HCT116 (cell line): ENCODE data around the gene CFAP74. TPM values are rescaled to one million over a fixed set of nuclear protein-coding genes. Genes with fewer than 3 reads are reported as not detected.

Experiments
- ATAC-seq: fragments of 200-7000 bp; cut with Tn5 transposase; 2 replicates; pipeline ENCODE4 v1.9.1; 2020; ENCODE audit warnings: mild to moderate bottlenecking, moderate library complexity
- BruUV-seq: library from RNA; stranded (reverse); fragments of 400-500 nt; replicated peaks from 2 replicates; lab custom pipeline; 2021; lab: Mats Ljungman, UMichigan
- CTCF ChIA-PET: fragments of 300-600 bp; sonication (Branson Sonifier 250); formaldehyde crosslinking; loops from one replicate; lab custom pipeline; 2021; ENCODE audit warnings: antibody characterized with exemption; lab: Charles Lee
- POLR2A ChIA-PET: fragments of 300-600, 350-600 bp; sonication (Branson Sonifier 250); formaldehyde crosslinking; loops from one replicate; lab custom pipeline; 2021; ENCODE audit warnings: antibody characterized with exemption; lab: Charles Lee
- RAD21 ChIA-PET, 2 experiments: fragments of 300-600 bp; sonication (Branson Sonifier 250); formaldehyde crosslinking; loops; one replicate each; lab custom pipeline; 2023; ENCODE audit warnings: low total read pairs in 2 of 2; ENCODE audit not compliant: uncharacterized antibody in 2 of 2, unreplicated experiment in 2 of 2, low non-redundant PET in 1 of 2; lab: Charles Lee
- DNase-seq: peaks from one replicate; pipeline ENCODE4 v3.0.0-alpha.2; 2010; ENCODE audit warnings: low read depth, low spot score
- H2AFZ ChIP-seq: fragments of 200-600 bp; shearing (Covaris generic), sonication (generic); 2 replicates; pipeline ENCODE4 v1.6.1; 2017; ENCODE audit warnings: low read depth, mixed run types, mixed read lengths, antibody characterized with exemption, low read length; ENCODE audit not compliant: poor library complexity, severe bottlenecking
- H3K27ac ChIP-seq: 2 replicates; pipeline ENCODE4 v1.5.1; 2012; ENCODE audit warnings: low read depth, low read length
- H3K27me3 ChIP-seq: fragments of 200-600 bp; sonication (generic); 2 replicates; pipeline ENCODE4 v1.6.1; 2016; ENCODE audit warnings: mixed run types, low read length, mixed read lengths; ENCODE audit not compliant: insufficient read depth
- H3K36me3 ChIP-seq, 2 experiments: fragments of 200-500 bp in 1 of 2; fragments of 200-600 bp in 1 of 2; sonication (Bioruptor generic) in 1 of 2; sonication (generic) in 1 of 2; 2 replicates each; pipeline versions ENCODE4 v1.5.1 to v1.6.1; 2014 to 2016; ENCODE audit warnings: low read length in 2 of 2, inconsistent platforms in 1 of 2, mixed read lengths in 1 of 2, mixed run types in 1 of 2; ENCODE audit not compliant: insufficient read depth in 2 of 2, control insufficient read depth in 1 of 2
- H3K4me1 ChIP-seq, 2 experiments: fragments of 200-600 bp in 1 of 2; sonication (generic) in 1 of 2; 2 replicates each; pipeline versions ENCODE4 v1.5.1 to v1.6.1; 2012 to 2017; ENCODE audit warnings: low read length in 2 of 2, inconsistent platforms in 1 of 2, mild to moderate bottlenecking in 1 of 2, mixed read lengths in 1 of 2, mixed run types in 1 of 2, moderate library complexity in 1 of 2; ENCODE audit not compliant: insufficient read depth in 2 of 2, control insufficient read depth in 1 of 2
- H3K4me2 ChIP-seq: fragments of 200-600 bp; sonication (generic); 2 replicates; pipeline ENCODE4 v1.6.1; 2017; ENCODE audit warnings: mixed run types, low read length, mixed read lengths
- H3K4me3 ChIP-seq, 2 experiments: fragments of 200-600 bp in 1 of 2; sonication (generic) in 1 of 2; replicated peaks in 1 of 2; 2 replicates each; pipeline ENCODE4 v1.5.1; 2011 to 2016; ENCODE audit warnings: low read length in 2 of 2, control low read depth in 1 of 2, low read depth in 1 of 2, mild to moderate bottlenecking in 1 of 2, mixed read lengths in 1 of 2, mixed run types in 1 of 2
- H3K79me2 ChIP-seq: fragments of 200-600 bp; sonication (generic); 2 replicates; pipeline ENCODE4 v1.6.1; 2017; ENCODE audit warnings: mild to moderate bottlenecking, mixed run types, low read length, moderate library complexity, mixed read lengths; ENCODE audit not compliant: insufficient read depth
- H3K9ac ChIP-seq: fragments of 200-600 bp; sonication (generic); 2 replicates; pipeline ENCODE4 v1.6.1; 2016; ENCODE audit warnings: low read length, mixed read lengths
- H3K9me2 ChIP-seq: fragments of 200-600 bp; sonication (generic), shearing (Covaris generic); 2 replicates; pipeline ENCODE4 v1.6.1; 2017; ENCODE audit warnings: mixed run types, mild to moderate bottlenecking, moderate library complexity; ENCODE audit not compliant: insufficient read depth
- H3K9me3 ChIP-seq, 2 experiments: fragments of 200-500 bp in 1 of 2; fragments of 200-600 bp in 1 of 2; sonication (Bioruptor generic) in 1 of 2; sonication (generic) in 1 of 2; 2 replicates each; pipeline ENCODE4 v1.6.1; 2014 to 2017; ENCODE audit warnings: low read length in 2 of 2, mixed read lengths in 2 of 2, inconsistent platforms in 1 of 2, low read depth in 1 of 2, mild to moderate bottlenecking in 1 of 2, mixed run types in 1 of 2, moderate library complexity in 1 of 2; ENCODE audit not compliant: control insufficient read depth in 1 of 2, insufficient read depth in 1 of 2
- H4K20me1 ChIP-seq: fragments of 200-600 bp; sonication (generic), shearing (Covaris generic); 2 replicates; pipeline ENCODE4 v1.6.1; 2017; ENCODE audit warnings: mixed run types, mild to moderate bottlenecking, moderate library complexity; ENCODE audit not compliant: insufficient read depth
- ATF3 ChIP-seq: IDR thresholded peaks from 2 replicates; pipeline ENCODE4 v1.6.1; 2012
- CBX3 ChIP-seq: IDR thresholded peaks from 2 replicates; pipeline ENCODE4 v1.6.1; 2012; ENCODE audit warnings: low read depth
- CTCF ChIP-seq, 3 experiments: fragments of 200-600 bp in 1 of 3; sonication (generic) in 1 of 3; IDR thresholded peaks in 2 of 3; conservative IDR thresholded peaks in 1 of 3; 2 replicates each; pipeline ENCODE4 v1.5.1; 2012 to 2017; ENCODE audit warnings: low read depth in 2 of 3, low read length in 2 of 3, antibody characterized with exemption in 1 of 3, borderline replicate concordance in 1 of 3, control low read depth in 1 of 3, mild to moderate bottlenecking in 1 of 3, mixed read lengths in 1 of 3, mixed run types in 1 of 3, moderate library complexity in 1 of 3; ENCODE audit not compliant: insufficient read depth in 1 of 3
- EGR1 ChIP-seq: IDR thresholded peaks from 2 replicates; pipeline ENCODE4 v1.6.1; 2012; ENCODE audit warnings: low read depth
- ELF1 ChIP-seq: IDR thresholded peaks from 2 replicates; pipeline ENCODE4 v1.6.1; 2012; ENCODE audit warnings: low read depth, borderline replicate concordance
- EZH2 ChIP-seq: fragments of 200-600 bp; sonication (generic); IDR thresholded peaks from 2 replicates; pipeline ENCODE4 v1.6.1; 2017; ENCODE audit warnings: antibody characterized with exemption, mixed run types
- EZH2phosphoT487 ChIP-seq: fragments of 200-600 bp; IDR thresholded peaks from 2 replicates; pipeline ENCODE4 v1.6.1; 2018; ENCODE audit warnings: antibody characterized with exemption, borderline replicate concordance
- FOSL1 ChIP-seq: IDR thresholded peaks from 2 replicates; pipeline ENCODE4 v1.6.1; 2012; ENCODE audit warnings: low read depth
- JUND ChIP-seq: IDR thresholded peaks from 2 replicates; pipeline ENCODE4 v1.6.1; 2012
- MAX ChIP-seq: IDR thresholded peaks from 2 replicates; pipeline ENCODE4 v1.6.1; 2012
- POLR2A ChIP-seq: IDR thresholded peaks from 2 replicates; pipeline ENCODE4 v1.7.0; 2011; ENCODE audit warnings: borderline replicate concordance; ENCODE audit not compliant: insufficient read depth, insufficient read length; ENCODE audit errors: extremely low read depth
- REST ChIP-seq: IDR thresholded peaks from 2 replicates; pipeline ENCODE4 v1.6.1; 2012; ENCODE audit warnings: low read depth
- SIN3A ChIP-seq: IDR thresholded peaks from 2 replicates; pipeline ENCODE4 v1.6.1; 2012; ENCODE audit warnings: low read depth
- SP1 ChIP-seq: IDR thresholded peaks from 2 replicates; pipeline ENCODE4 v1.6.1; 2012; ENCODE audit warnings: low read depth
- SRF ChIP-seq: IDR thresholded peaks from 2 replicates; pipeline ENCODE4 v1.6.1; 2012; ENCODE audit warnings: low read depth
- TCF7L2 ChIP-seq: IDR thresholded peaks from 2 replicates; pipeline ENCODE4 v1.7.0; 2011; ENCODE audit warnings: borderline replicate concordance, inconsistent platforms; ENCODE audit not compliant: insufficient read depth, insufficient read length; ENCODE audit errors: extremely low read depth
- YY1 ChIP-seq: IDR thresholded peaks from 2 replicates; pipeline ENCODE4 v1.6.1; 2011; ENCODE audit warnings: low read length, low read depth, moderate library complexity, mild to moderate bottlenecking; ENCODE audit not compliant: insufficient replicate concordance; ENCODE audit errors: extremely low read depth
- ZBTB33 ChIP-seq: IDR thresholded peaks from 2 replicates; pipeline ENCODE4 v1.6.1; 2011; ENCODE audit warnings: mild to moderate bottlenecking, low read length, moderate library complexity; ENCODE audit not compliant: insufficient replicate concordance; ENCODE audit errors: extremely low read depth
- ZFX ChIP-seq: fragments of 450-650 bp; IDR thresholded peaks from 2 replicates; pipeline ENCODE4 v1.6.1; 2017
- intact Hi-C: fragments of 100-400 bp; cut with micrococcal nuclease; formaldehyde crosslinking; loops from 2 replicates; pipeline ENCODE4 v1.10.0; 2022
- total RNA-seq: library from RNA; stranded (reverse); gene quantifications from one replicate; pipeline ENCODE4 v1.2.1, GENCODE V29; 2021; ENCODE audit not compliant: unreplicated experiment

Gene CFAP74
- total RNA-seq, 1 experiment from 2014 or later = 4.9 TPM

GRCh38 chr1:1903224-1903623 lies 100.4 kb downstream of the CFAP74 start:
- Histone ChIP-seq H3K9me2 (no peaks in the 10 kb centered on the region), H3K9me3 (no peaks in the 10 kb centered on the region), H3K36me3 (no peaks in the 10 kb centered on the region), H4K20me1 (no peaks in the 10 kb centered on the region), H3K27ac (no peak overlapping the region), H3K27me3 (no peaks in the 10 kb centered on the region), H3K79me2 (no peaks in the 10 kb centered on the region), H3K4me3 (no peak overlapping the region), H3K9ac (no peak overlapping the region), H3K4me2 (no peak overlapping the region), H3K4me1 (peaks cover 12 to 22% of the 10 kb centered on the region in 2 experiments), H2AFZ (no peak overlapping the region)
- TF ChIP-seq ZFX (no peak), CTCF (IDR thresholded peaks at IDR 0.05 in 2 of 3, conservative IDR thresholded peaks at IDR 0.05 in 1 of 3; ENCODE audit: borderline replicate concordance in 1 of 3, insufficient read depth in 1 of 3, low read depth in 2 of 3, low read length in 2 of 3) (no peak), JUND (no peak), ZBTB33 (no peak), EGR1 (no peak), YY1 (no peak), TCF7L2 (no peak), POLR2A (no peak), FOSL1 (no peak), EZH2 (no peak), SP1 (no peak), ELF1 (no peak), SIN3A (no peak), MAX (no peak), CBX3 (no peak), ATF3 (no peak), EZH2phosphoT487 (no peak), SRF (no peak), REST (no peak)
- ChIA-PET POLR2A (interaction anchor here (0.7 kb wide), 1 partner anchor 22 kb away, joined by 4 read pairs; no protein-coding TSS in a partner anchor), CTCF (no interaction called here), RAD21 (no interaction called here)
- DNase-seq (no peak), ATAC-seq (no peak)
- intact Hi-C loops = no loop called here
- BruUV-seq = no TSS peak
